GM06990 (cell line): ENCODE results near the gene LTO1.

Source experiments
- DNase-seq: peaks from one replicate; pipeline ENCODE4 v3.0.0-alpha.2; 2011; ENCODE audit not compliant: insufficient read length; ENCODE audit errors: extremely low read depth
- H3K27me3 ChIP-seq: replicated peaks from 2 replicates; pipeline ENCODE4 v1.6.0; 2011; ENCODE audit warnings: low read length; ENCODE audit not compliant: control insufficient read depth, insufficient read depth
- H3K36me3 ChIP-seq: 2 replicates; pipeline ENCODE4 v1.5.1; 2011; ENCODE audit warnings: low read length; ENCODE audit not compliant: control insufficient read depth, insufficient read depth
- H3K4me3 ChIP-seq: replicated peaks from 2 replicates; pipeline ENCODE4 v1.5.1; 2011; ENCODE audit warnings: low read depth, mild to moderate bottlenecking, control low read depth, low read length
- TF ChIP-seq, protein P1 (sequence below): IDR thresholded peaks from 2 replicates; pipeline ENCODE4 v1.5.1; 2011; ENCODE audit warnings: low read length, control low read depth, mild to moderate bottlenecking, inconsistent platforms; ENCODE audit not compliant: insufficient read depth, poor library complexity, severe bottlenecking

The LTO1 gene

DNA sequence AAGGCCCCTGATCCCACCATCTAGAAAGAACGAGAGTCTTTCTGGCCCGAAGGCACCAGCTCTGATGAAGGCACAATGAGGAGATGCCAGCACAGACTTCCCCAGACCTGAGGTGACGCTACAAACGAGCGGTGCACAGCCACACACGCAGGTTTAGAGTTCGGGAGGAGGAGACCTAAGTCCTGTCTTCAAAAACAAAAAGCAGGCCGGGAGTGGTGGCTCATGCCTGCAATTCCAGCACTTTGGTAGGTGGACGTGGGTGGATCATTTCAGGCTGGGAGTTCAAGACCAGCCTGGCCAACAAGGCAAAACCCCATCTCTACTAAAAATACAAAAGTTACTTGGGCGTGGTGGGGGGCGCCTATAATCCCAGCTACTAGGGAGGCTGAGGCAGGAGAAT is 9.5 kb downstream of the LTO1 start:
- Histone ChIP-seq H3K4me3 (no peak overlapping the region), H3K27me3 (no peaks in the 10 kb centered on the region), H3K36me3 (peaks cover 12% of the 10 kb centered on the region)
- TF ChIP-seq, protein P1, sequence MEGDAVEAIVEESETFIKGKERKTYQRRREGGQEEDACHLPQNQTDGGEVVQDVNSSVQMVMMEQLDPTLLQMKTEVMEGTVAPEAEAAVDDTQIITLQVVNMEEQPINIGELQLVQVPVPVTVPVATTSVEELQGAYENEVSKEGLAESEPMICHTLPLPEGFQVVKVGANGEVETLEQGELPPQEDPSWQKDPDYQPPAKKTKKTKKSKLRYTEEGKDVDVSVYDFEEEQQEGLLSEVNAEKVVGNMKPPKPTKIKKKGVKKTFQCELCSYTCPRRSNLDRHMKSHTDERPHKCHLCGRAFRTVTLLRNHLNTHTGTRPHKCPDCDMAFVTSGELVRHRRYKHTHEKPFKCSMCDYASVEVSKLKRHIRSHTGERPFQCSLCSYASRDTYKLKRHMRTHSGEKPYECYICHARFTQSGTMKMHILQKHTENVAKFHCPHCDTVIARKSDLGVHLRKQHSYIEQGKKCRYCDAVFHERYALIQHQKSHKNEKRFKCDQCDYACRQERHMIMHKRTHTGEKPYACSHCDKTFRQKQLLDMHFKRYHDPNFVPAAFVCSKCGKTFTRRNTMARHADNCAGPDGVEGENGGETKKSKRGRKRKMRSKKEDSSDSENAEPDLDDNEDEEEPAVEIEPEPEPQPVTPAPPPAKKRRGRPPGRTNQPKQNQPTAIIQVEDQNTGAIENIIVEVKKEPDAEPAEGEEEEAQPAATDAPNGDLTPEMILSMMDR, result no peak
- no peak for DNase-seq

DNA sequence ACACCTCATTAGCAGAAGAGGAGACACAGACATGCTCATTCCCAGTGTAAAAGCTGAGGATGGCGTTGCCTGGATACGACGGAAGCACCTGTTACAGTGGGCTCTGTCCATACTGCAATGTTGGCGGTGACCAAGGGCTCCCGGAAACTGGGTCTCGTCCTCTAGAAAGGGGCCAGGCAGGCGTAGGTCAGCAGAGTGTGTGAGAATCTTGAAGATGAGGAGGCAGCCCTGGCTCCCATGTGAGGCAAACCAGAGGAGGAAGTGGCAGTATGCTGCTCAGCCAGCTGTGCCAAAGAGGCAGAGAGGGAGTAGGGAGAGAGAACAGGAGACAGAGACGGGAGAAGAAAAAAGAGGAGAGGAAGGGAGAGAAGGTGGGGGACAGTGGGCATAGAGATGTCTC is 10.3 kb downstream of the LTO1 start:
- no peak for DNase-seq
- Histone ChIP-seq H3K36me3 (peaks cover 10% of the 10 kb centered on the region), H3K27me3 (no peaks in the 10 kb centered on the region), H3K4me3 (no peak overlapping the region)
- TF ChIP-seq, protein P1, result no peak

DNA sequence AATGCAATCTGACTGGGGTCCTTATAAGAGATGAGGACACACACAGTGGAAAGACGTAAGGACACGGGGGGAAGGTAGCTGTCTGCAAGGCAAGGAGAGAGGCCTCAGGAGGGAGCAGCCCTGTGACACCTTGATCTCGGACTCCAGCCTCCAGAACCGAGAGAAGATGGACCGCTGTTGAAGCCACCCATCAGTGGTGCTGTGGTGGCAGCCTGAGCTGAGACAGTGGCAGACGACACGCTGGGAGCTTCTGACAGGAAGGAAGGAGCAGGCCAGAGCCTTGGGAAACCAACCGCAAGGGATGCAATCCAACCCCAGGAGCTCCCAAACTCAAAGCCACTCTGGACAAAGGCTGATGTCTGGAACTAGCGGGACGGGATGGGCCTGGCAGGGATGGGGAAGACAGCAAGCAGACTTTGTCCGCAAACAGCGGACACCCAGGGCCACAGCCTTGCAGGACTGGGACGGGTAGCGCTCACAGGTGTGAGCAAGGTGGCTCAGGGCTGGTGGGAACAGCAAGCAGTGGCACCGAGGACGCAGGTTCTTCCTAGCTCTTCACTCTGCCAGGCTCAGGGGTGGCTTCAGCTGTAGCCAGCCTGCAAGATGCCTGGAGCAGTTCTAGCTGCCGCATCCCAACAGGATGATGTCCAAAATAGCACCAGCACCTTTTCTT is 10.9 kb downstream of the LTO1 start:
- TF ChIP-seq, protein P1, result no peak
- peaks cover 10% of the 10 kb centered on the region for H3K36me3 ChIP-seq
- no peaks in the 10 kb centered on the region for H3K27me3 ChIP-seq
- no peak for DNase-seq
- no peak overlapping the region for H3K4me3 ChIP-seq

DNA sequence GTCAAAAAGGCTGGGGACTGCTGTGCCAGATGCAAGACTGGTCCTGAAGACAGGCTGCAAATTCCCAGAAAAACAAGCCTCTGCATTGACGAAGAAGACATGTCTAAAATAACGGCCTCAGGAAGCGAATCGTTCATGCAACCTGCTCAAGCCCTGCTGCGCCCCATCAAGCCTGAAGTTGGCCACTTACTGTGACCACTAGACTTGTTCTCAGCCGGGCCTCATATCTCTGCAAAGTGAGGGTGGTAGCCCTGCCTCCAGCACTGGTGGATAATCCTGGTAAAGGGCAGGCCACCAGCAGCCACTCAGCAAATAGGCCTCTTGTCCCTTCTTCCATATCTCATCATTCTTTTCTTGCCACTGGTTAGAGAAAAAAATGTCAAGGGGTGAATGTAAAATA is 11.8 kb downstream of the LTO1 start:
- peaks cover 8% of the 10 kb centered on the region for H3K36me3 ChIP-seq
- H3K27me3 ChIP-seq, result no peaks in the 10 kb centered on the region
- no peak for DNase-seq
- no peak overlapping the region for H3K4me3 ChIP-seq
- TF ChIP-seq, protein P1, result no peak

DNA sequence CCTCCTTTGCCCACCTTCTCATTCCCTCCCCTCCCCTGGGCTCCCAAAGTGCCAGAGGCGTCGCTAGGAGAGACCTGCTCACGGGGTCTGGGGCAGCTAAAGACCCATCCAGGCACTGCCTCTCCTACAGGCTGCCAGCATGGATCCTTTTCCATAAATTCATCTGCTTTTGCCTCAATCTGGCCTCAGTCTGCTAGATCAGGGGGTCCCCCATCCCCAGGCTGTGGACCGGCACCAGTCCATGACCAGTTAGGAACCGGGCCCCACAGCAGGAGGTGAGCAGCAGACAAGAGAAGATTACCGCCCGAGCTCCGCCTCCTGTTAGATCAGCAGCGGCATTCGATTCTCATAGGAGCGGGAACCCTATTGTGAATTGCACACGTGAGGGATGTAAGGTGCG is 12.3 kb downstream of the LTO1 start:
- no peak for DNase-seq
- Histone ChIP-seq H3K27me3 (no peaks in the 10 kb centered on the region), H3K4me3 (no peak overlapping the region), H3K36me3 (peaks cover 8% of the 10 kb centered on the region)
- TF ChIP-seq, protein P1, result no peak
